CD4-positive, alpha-beta T cell treated with Interleukin-17A for 4 hours (primary cell): ENCODE measurements around the gene ACADS.

ENCODE experiments used
- DNase-seq: peaks from one replicate; pipeline ENCODE4 v3.0.0-alpha.2; 2020; ENCODE audit warnings: mixed read lengths

ACADS gene

GRCh38 chr12:120758798-120759590, 33.4 kb downstream of the ACADS start:
- DNase-seq, result no peak

GRCh38 chr12:120759591-120760348, 34.1 kb downstream of the ACADS start:
- peak; percentile 14 for DNase-seq

GRCh38 chr12:120760349-120761254, 35.0 kb downstream of the ACADS start:
- peak; percentile 42 for DNase-seq

GRCh38 chr12:120761519-120761934, 35.9 kb downstream of the ACADS start:
- no peak for DNase-seq

- DNase-seq, result no peak
Measured at GRCh38 chr12:120762086-120762485, 36.5 kb downstream of the ACADS start.

GRCh38 chr12:120763250-120763649, 37.6 kb downstream of the ACADS start:
- no peak for DNase-seq

- DNase-seq, result no peak
Measured at GRCh38 chr12:120764816-120765215, 39.2 kb downstream of the ACADS start.

GRCh38 chr12:120766566-120766965, 40.9 kb downstream of the ACADS start:
- no peak for DNase-seq

- no peak for DNase-seq
Measured at GRCh38 chr12:120767071-120768024, 41.7 kb downstream of the ACADS start.

GRCh38 chr12:120771097-120771496, 45.5 kb downstream of the ACADS start:
- no peak for DNase-seq

- DNase-seq, result no peak
Measured at GRCh38 chr12:120774169-120774916, 48.7 kb downstream of the ACADS start.

- no peak for DNase-seq
Measured at GRCh38 chr12:120775862-120776552, 50.4 kb downstream of the ACADS start.

GRCh38 chr12:120783197-120783596, 57.6 kb downstream of the ACADS start:
- DNase-seq, result no peak

GRCh38 chr12:120784804-120785203, 59.2 kb downstream of the ACADS start:
- no peak for DNase-seq

GRCh38 chr12:120787889-120788288, 62.3 kb downstream of the ACADS start:
- DNase-seq, result no peak
